OCI-LY1 (cell line): ENCODE data around the gene DHDDS.

Source experiments
- H2AFZ ChIP-seq: fragments of 200-600 bp; sonication (generic), shearing (Covaris generic); 2 replicates; pipeline ENCODE4 v1.6.0; 2014; ENCODE audit warnings: antibody characterized with exemption, mild to moderate bottlenecking, low read length
- H3F3A ChIP-seq: fragments of 200-600 bp; sonication (generic), shearing (Covaris generic); 2 replicates; pipeline ENCODE4 v1.6.0; 2014; ENCODE audit warnings: mild to moderate bottlenecking, antibody characterized with exemption, low read length, moderate library complexity; ENCODE audit not compliant: insufficient read depth
- H3K27ac ChIP-seq: fragments of 200-600 bp; sonication (generic); 2 replicates; pipeline ENCODE4 v1.5.1; 2014; ENCODE audit warnings: low read length, mixed run types, mild to moderate bottlenecking, low read depth; ENCODE audit not compliant: poor library complexity, severe bottlenecking
- H3K27me3 ChIP-seq: fragments of 200-600 bp; sonication (generic); 2 replicates; pipeline ENCODE4 v1.6.0; 2014; ENCODE audit warnings: antibody characterized with exemption, mild to moderate bottlenecking, low read length, moderate library complexity; ENCODE audit not compliant: insufficient read depth
- H3K36me3 ChIP-seq: fragments of 200-600 bp; sonication (generic); 2 replicates; pipeline ENCODE4 v1.6.1; 2014; ENCODE audit warnings: mild to moderate bottlenecking, antibody characterized with exemption, low read length, moderate library complexity, mixed read lengths; ENCODE audit not compliant: insufficient read depth
- H3K4me1 ChIP-seq: fragments of 200-600 bp; sonication (generic); 2 replicates; pipeline ENCODE4 v1.5.1; 2014; ENCODE audit warnings: mild to moderate bottlenecking, low read length, moderate library complexity; ENCODE audit not compliant: insufficient read depth, severe bottlenecking
- H3K4me2 ChIP-seq: fragments of 200-600 bp; sonication (generic), shearing (Covaris generic); 2 replicates; pipeline ENCODE4 v1.6.1; 2014; ENCODE audit warnings: low read length
- H3K4me3 ChIP-seq: fragments of 200-600 bp; sonication (generic); 2 replicates; pipeline ENCODE4 v1.5.1; 2014; ENCODE audit warnings: low read length, low read depth, mild to moderate bottlenecking, mixed read lengths; ENCODE audit not compliant: poor library complexity, severe bottlenecking
- H3K79me2 ChIP-seq: fragments of 200-600 bp; shearing (Covaris generic); 2 replicates; pipeline ENCODE4 v1.6.1; 2016; ENCODE audit warnings: mixed run types, low read length, mixed read lengths; ENCODE audit not compliant: insufficient read depth
- H3K9ac ChIP-seq: fragments of 200-600 bp; sonication (generic), shearing (Covaris generic); 2 replicates; pipeline ENCODE4 v1.6.1; 2014; ENCODE audit warnings: mild to moderate bottlenecking, low read length, mixed read lengths
- H3K9me2 ChIP-seq: fragments of 200-600 bp; sonication (generic), shearing (Covaris generic); 2 replicates; pipeline ENCODE4 v1.6.1; 2014; ENCODE audit warnings: low read depth, mild to moderate bottlenecking, low read length, mixed read lengths
- H3K9me3 ChIP-seq: fragments of 200-600 bp; shearing (Covaris generic); 2 replicates; pipeline ENCODE4 v1.6.1; 2014; ENCODE audit warnings: low read length, mixed read lengths
- H4K20me1 ChIP-seq: fragments of 200-600 bp; sonication (generic), shearing (Covaris generic); 2 replicates; pipeline ENCODE4 v1.6.0; 2016; ENCODE audit warnings: mild to moderate bottlenecking, low read length; ENCODE audit not compliant: insufficient read depth
- EZH2 ChIP-seq: fragments of 200-600 bp; sonication (generic), shearing (Covaris generic); IDR thresholded peaks from 2 replicates; pipeline ENCODE4 v1.8.0; 2017; ENCODE audit warnings: borderline replicate concordance, mixed run types, mild to moderate bottlenecking, antibody characterized with exemption, low read length, moderate library complexity, mixed read lengths
- TF ChIP-seq, protein P1 (sequence below): fragments of 200-600 bp; sonication (generic), shearing (Covaris generic); IDR thresholded peaks from 2 replicates; pipeline ENCODE4 v1.5.1; 2017; ENCODE audit warnings: mild to moderate bottlenecking, antibody characterized with exemption, low read length, moderate library complexity, mixed read lengths

The DHDDS gene

DNA sequence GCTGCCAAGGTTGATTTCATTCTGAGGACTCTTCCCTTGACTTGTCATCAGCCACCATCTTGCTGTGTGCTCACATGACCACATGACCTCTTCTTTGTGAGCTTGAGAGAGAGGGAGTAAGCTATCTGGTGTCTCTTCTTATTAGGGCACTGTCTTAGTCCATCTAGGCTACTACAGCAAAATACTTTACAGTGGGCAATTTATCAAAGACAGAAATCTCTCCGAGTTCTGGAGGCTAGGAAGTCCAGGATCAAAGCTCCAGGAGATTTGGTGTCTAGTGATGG, 85.6 kb downstream of the DHDDS start:
- Histone ChIP-seq H3K9me2 (no peaks in the 10 kb centered on the region), H3K4me1 (peaks cover 9% of the 10 kb centered on the region), H3K9me3 (no peaks in the 10 kb centered on the region), H3K27ac (no peak overlapping the region), H3K9ac (no peak overlapping the region), H3K79me2 (no peaks in the 10 kb centered on the region), H3K27me3 (peaks cover 5% of the 10 kb centered on the region; the same call in 1 of the 2 replicates), H3K4me2 (no peak overlapping the region), H2AFZ (no peak overlapping the region), H4K20me1 (no peaks in the 10 kb centered on the region), H3K36me3 (no peaks in the 10 kb centered on the region; the same call in 1 of the 2 replicates), H3F3A (no peaks in the 10 kb centered on the region), H3K4me3 (no peak overlapping the region)
- TF ChIP-seq EZH2, result no peak
- TF ChIP-seq, protein P1, sequence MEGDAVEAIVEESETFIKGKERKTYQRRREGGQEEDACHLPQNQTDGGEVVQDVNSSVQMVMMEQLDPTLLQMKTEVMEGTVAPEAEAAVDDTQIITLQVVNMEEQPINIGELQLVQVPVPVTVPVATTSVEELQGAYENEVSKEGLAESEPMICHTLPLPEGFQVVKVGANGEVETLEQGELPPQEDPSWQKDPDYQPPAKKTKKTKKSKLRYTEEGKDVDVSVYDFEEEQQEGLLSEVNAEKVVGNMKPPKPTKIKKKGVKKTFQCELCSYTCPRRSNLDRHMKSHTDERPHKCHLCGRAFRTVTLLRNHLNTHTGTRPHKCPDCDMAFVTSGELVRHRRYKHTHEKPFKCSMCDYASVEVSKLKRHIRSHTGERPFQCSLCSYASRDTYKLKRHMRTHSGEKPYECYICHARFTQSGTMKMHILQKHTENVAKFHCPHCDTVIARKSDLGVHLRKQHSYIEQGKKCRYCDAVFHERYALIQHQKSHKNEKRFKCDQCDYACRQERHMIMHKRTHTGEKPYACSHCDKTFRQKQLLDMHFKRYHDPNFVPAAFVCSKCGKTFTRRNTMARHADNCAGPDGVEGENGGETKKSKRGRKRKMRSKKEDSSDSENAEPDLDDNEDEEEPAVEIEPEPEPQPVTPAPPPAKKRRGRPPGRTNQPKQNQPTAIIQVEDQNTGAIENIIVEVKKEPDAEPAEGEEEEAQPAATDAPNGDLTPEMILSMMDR, result no peak

DNA sequence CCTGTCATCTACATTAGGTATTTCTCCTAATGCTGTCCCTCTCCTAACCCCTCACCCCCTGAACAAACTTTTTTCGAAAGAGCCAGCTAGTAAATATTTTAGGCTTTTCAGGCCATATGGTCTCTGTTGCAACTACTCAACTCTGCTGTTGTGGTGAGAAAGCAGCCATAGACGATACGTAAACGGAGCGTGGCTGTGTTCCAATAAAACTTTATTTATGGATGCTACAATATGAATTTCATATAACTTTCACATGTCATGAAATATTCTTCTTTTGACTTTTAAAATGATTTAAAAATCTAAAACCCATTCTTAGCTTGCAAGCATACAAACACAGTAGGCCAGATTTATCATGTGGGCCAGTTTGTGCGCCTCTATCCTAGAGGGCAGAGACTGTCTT, 86.2 kb downstream of the DHDDS start:
- TF ChIP-seq, protein P1, result no peak
- TF ChIP-seq EZH2, result no peak

DNA sequence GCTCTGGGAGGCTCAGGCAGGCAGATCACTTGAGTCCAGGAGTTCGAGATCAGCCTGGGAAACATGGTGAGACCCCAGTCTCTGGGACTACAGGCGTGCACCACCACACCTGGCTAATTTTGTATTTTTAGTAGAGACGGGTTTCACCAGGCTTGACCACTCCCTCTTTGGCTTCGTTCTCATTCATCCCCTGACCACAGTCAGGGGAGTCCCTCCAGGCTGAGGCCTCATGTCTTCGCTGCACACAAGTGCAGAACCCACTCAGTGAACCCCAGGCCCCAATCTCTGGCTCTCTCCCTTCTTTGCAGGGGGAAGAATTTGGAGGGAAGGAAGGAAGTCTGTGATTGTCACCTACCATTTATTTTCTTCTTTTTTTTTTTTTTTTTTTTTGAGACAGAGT, 88.2 kb downstream of the DHDDS start:
- TF ChIP-seq, protein P1, result no peak
- no peak for TF ChIP-seq EZH2
- Histone ChIP-seq H3K27ac (no peak overlapping the region), H3K9ac (no peak overlapping the region)

More for the DNA sequence above, 86.2 kb downstream of the DHDDS start:
- Histone ChIP-seq H3K4me1 (peaks cover 9% of the 10 kb centered on the region), H3F3A (no peaks in the 10 kb centered on the region), H3K4me3 (no peak overlapping the region), H3K9me3 (no peaks in the 10 kb centered on the region), H3K79me2 (no peaks in the 10 kb centered on the region), H3K9me2 (no peaks in the 10 kb centered on the region), H2AFZ (no peak overlapping the region), H4K20me1 (no peaks in the 10 kb centered on the region), H3K36me3 (no peaks in the 10 kb centered on the region; the same call in 1 of the 2 replicates), H3K9ac (no peak overlapping the region), H3K27me3 (peaks cover 5% of the 10 kb centered on the region; the same call in 1 of the 2 replicates), H3K4me2 (no peak overlapping the region), H3K27ac (no peak overlapping the region)

More for the DNA sequence above, 88.2 kb downstream of the DHDDS start:
- H3K79me2 ChIP-seq, result no peaks in the 10 kb centered on the region
- H4K20me1 ChIP-seq, result no peaks in the 10 kb centered on the region
- H3K9me3 ChIP-seq, result no peaks in the 10 kb centered on the region
- no peaks in the 10 kb centered on the region for H3K9me2 ChIP-seq
- no peaks in the 10 kb centered on the region for H3K36me3 ChIP-seq
- no peaks in the 10 kb centered on the region for H3F3A ChIP-seq
- H2AFZ ChIP-seq, result no peak overlapping the region
- no peak overlapping the region for H3K4me3 ChIP-seq
- peaks cover 9% of the 10 kb centered on the region for H3K4me1 ChIP-seq
- no peak overlapping the region for H3K4me2 ChIP-seq
- no peaks in the 10 kb centered on the region; the same call in 1 of the 2 replicates for H3K27me3 ChIP-seq
